SU-DHL-6 (cell line): ENCODE measurements around the gene GPR157.

Source experiments
- H2AFZ ChIP-seq: fragments of 200-600 bp; sonication (generic); 2 replicates; pipeline ENCODE4 v1.6.1; 2014; ENCODE audit warnings: low read depth, mild to moderate bottlenecking, moderate library complexity, mixed read lengths, antibody characterized with exemption, low read length; ENCODE audit not compliant: severe bottlenecking
- H3F3A ChIP-seq: fragments of 200-600 bp; shearing (Covaris generic); 2 replicates; pipeline ENCODE4 v1.6.0; 2016; ENCODE audit warnings: antibody characterized with exemption, mild to moderate bottlenecking; ENCODE audit not compliant: insufficient read depth
- H3K27ac ChIP-seq: fragments of 200-600 bp; sonication (generic); 2 replicates; pipeline ENCODE4 v1.5.1; 2016; ENCODE audit warnings: low read depth, mild to moderate bottlenecking, low read length, moderate library complexity, mixed read lengths
- H3K27me3 ChIP-seq: fragments of 200-600 bp; sonication (generic), shearing (Covaris generic); 2 replicates; pipeline ENCODE4 v1.6.0; 2014; ENCODE audit warnings: mild to moderate bottlenecking, low read length
- H3K36me3 ChIP-seq: fragments of 200-600 bp; sonication (generic); 2 replicates; pipeline ENCODE4 v1.6.1; 2014; ENCODE audit warnings: mild to moderate bottlenecking, low read length, mixed read lengths
- H3K4me2 ChIP-seq: fragments of 300-600, 200-600 bp; shearing (Covaris generic), sonication (generic); 2 replicates; pipeline ENCODE4 v1.6.0; 2014; ENCODE audit warnings: low read length, low read depth, mild to moderate bottlenecking; ENCODE audit not compliant: poor library complexity, severe bottlenecking
- H3K4me3 ChIP-seq: fragments of 200-600 bp; sonication (generic); 2 replicates; pipeline ENCODE4 v1.5.1; 2014; ENCODE audit warnings: antibody characterized with exemption, low read length, mild to moderate bottlenecking, mixed read lengths; ENCODE audit not compliant: insufficient read depth, poor library complexity, severe bottlenecking
- H3K79me2 ChIP-seq: fragments of 200-600 bp; sonication (generic); 2 replicates; pipeline ENCODE4 v1.6.1; 2014; ENCODE audit warnings: mild to moderate bottlenecking, low read length, moderate library complexity; ENCODE audit not compliant: insufficient read depth
- H3K9ac ChIP-seq: fragments of 200-600 bp; sonication (generic); 2 replicates; pipeline ENCODE4 v1.7.0; 2014; ENCODE audit warnings: mild to moderate bottlenecking, low read length
- H3K9me2 ChIP-seq: fragments of 200-600 bp; sonication (generic); replicated peaks from 2 replicates; pipeline ENCODE4 v1.6.1; 2014; ENCODE audit warnings: low read length; ENCODE audit not compliant: insufficient read depth
- H3K9me3 ChIP-seq: fragments of 200-600 bp; sonication (generic); 2 replicates; pipeline ENCODE4 v1.6.1; 2014; ENCODE audit warnings: low read length, mixed read lengths; ENCODE audit not compliant: insufficient read depth
- H4K20me1 ChIP-seq: fragments of 200-600 bp; sonication (generic); 2 replicates; pipeline ENCODE4 v1.6.1; 2014; ENCODE audit warnings: low read depth, mild to moderate bottlenecking, antibody characterized with exemption, low read length, moderate library complexity, mixed read lengths
- EZH2phosphoT487 ChIP-seq: fragments of 200-600 bp; sonication (generic), shearing (Covaris generic); conservative IDR thresholded peaks from 2 replicates; pipeline ENCODE4 v1.6.1; 2018; ENCODE audit warnings: mild to moderate bottlenecking, antibody characterized with exemption, low read length, moderate library complexity, mixed read lengths
- TF ChIP-seq, protein P1 (sequence below): fragments of 200-600 bp; sonication (generic); IDR thresholded peaks from one replicate; pipeline ENCODE4 v1.5.1; 2017; ENCODE audit warnings: antibody characterized with exemption, mild to moderate bottlenecking, low read length, moderate library complexity; ENCODE audit not compliant: insufficient read depth, poor library complexity, severe bottlenecking

The GPR157 gene

GRCh38 chr1:9149151-9149550 is 20.2 kb upstream of the GPR157 start:
- H3K27me3 ChIP-seq = no peaks in the 10 kb centered on the region
- no peaks in the 10 kb centered on the region for H3K9me3 ChIP-seq

DNA sequence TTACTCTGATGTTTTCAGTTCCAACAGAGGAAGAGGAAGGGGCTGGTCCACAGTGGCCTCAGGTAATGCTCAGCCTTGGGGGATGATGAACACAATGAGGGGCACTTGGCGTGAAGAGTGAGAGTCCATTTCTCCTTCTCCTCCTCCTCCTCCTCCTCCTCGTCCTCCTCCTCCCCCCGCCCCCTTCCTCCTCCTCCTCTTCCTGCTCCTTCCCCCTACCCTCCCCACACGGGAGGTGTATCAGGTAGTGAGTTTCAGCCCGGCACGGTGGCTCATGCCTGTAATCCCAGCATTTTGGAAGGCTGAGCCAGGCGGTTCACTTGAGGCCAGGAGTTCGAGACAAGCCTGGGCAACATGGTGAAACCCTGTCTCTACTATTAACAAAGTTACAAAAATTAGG is 17.3 kb upstream of the GPR157 start:
- no peaks in the 10 kb centered on the region for H4K20me1 ChIP-seq
- no peaks in the 10 kb centered on the region for H3K9me2 ChIP-seq
- H3K36me3 ChIP-seq = no peaks in the 10 kb centered on the region
- no peak overlapping the region for H2AFZ ChIP-seq
- no peaks in the 10 kb centered on the region for H3K79me2 ChIP-seq
- no peak overlapping the region for H3K4me3 ChIP-seq
- H3K4me2 ChIP-seq = no peak overlapping the region
- H3K27ac ChIP-seq = no peak overlapping the region
- no peak overlapping the region for H3K9ac ChIP-seq
- no peaks in the 10 kb centered on the region for H3F3A ChIP-seq
- TF ChIP-seq EZH2phosphoT487 = no peak
- TF ChIP-seq, protein P1, sequence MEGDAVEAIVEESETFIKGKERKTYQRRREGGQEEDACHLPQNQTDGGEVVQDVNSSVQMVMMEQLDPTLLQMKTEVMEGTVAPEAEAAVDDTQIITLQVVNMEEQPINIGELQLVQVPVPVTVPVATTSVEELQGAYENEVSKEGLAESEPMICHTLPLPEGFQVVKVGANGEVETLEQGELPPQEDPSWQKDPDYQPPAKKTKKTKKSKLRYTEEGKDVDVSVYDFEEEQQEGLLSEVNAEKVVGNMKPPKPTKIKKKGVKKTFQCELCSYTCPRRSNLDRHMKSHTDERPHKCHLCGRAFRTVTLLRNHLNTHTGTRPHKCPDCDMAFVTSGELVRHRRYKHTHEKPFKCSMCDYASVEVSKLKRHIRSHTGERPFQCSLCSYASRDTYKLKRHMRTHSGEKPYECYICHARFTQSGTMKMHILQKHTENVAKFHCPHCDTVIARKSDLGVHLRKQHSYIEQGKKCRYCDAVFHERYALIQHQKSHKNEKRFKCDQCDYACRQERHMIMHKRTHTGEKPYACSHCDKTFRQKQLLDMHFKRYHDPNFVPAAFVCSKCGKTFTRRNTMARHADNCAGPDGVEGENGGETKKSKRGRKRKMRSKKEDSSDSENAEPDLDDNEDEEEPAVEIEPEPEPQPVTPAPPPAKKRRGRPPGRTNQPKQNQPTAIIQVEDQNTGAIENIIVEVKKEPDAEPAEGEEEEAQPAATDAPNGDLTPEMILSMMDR = no peak
- H3K9me3 ChIP-seq = no peaks in the 10 kb centered on the region
- H3K27me3 ChIP-seq = no peaks in the 10 kb centered on the region

More at GRCh38 chr1:9149151-9149550, 20.2 kb upstream of the GPR157 start:
- Histone ChIP-seq H3K4me2 (no peak overlapping the region), H3K79me2 (no peaks in the 10 kb centered on the region), H3K36me3 (no peaks in the 10 kb centered on the region), H3K27ac (no peak overlapping the region), H3F3A (no peaks in the 10 kb centered on the region), H3K9me2 (no peaks in the 10 kb centered on the region), H4K20me1 (no peaks in the 10 kb centered on the region), H2AFZ (no peak overlapping the region), H3K4me3 (no peak overlapping the region), H3K9ac (no peak overlapping the region)
- TF ChIP-seq, protein P1 = no peak
- TF ChIP-seq EZH2phosphoT487 = no peak

DNA sequence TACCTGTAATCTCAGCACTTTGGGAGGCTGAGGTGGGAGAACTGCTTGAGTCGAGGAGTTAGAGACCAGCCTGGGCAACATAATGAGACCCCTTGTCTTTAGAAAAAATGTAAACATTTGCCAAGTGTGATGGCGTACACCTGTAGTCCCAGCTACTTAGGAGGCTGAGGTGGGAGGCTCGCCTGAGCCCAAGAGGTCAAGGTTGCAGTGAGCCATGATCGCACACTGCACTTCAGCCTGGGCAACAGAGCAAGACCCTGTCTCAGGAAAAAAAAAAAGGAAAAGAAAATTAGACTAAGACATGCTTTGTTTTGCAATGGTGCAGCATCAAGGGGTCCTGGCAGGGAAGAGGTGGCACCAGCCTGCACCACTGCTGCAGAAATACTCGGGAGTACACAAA is 16.8 kb upstream of the GPR157 start:
- Histone ChIP-seq H2AFZ (no peak overlapping the region), H4K20me1 (no peaks in the 10 kb centered on the region), H3F3A (no peaks in the 10 kb centered on the region), H3K9ac (no peak overlapping the region), H3K27ac (no peak overlapping the region), H3K36me3 (no peaks in the 10 kb centered on the region), H3K27me3 (no peaks in the 10 kb centered on the region), H3K4me2 (no peak overlapping the region), H3K9me2 (no peaks in the 10 kb centered on the region), H3K4me3 (no peak overlapping the region), H3K9me3 (no peaks in the 10 kb centered on the region), H3K79me2 (no peaks in the 10 kb centered on the region)
- TF ChIP-seq, protein P1 = no peak
- no peak for TF ChIP-seq EZH2phosphoT487
